ENCODE data around the gene CSPG5. TPM values are rescaled to one million over a fixed set of nuclear protein-coding genes. Genes with fewer than 3 reads are reported as not detected.

Gene CSPG5
- total and polyA plus RNA-seq, 11 donors: 0.12 to 0.86 (median 0.34) TPM; not detected in 1

- intact Hi-C loops (cut with DNase I): no loop called here
- DNase-seq: no peak
- H3K9me3 ChIP-seq: no peaks in the 10 kb centered on the region
- no peak overlapping the region for H3K4me3 ChIP-seq
- no peak for ATAC-seq
- no peaks in the 10 kb centered on the region for H3K27me3 ChIP-seq
- no peak overlapping the region for H3K27ac ChIP-seq
- TF ChIP-seq POLR2A (IDR thresholded peaks at IDR 0.05) (no peak), CTCF (IDR thresholded peaks at IDR 0.05) (no peak)
- WGBS, 4 donors: 93 to 99% (median 96%) methylated on average over 5 of the region's 5 CpGs
- peaks cover 0 to 72% (median 46%) of the 10 kb centered on the region in 9 donors for H3K36me3 ChIP-seq
- peaks cover 0 to 19% (median 5%) of the 10 kb centered on the region in 12 donors for H3K4me1 ChIP-seq
Measured at GRCh38 chr3:47606165-47606564, 27.5 kb upstream of the CSPG5 start.

- Histone ChIP-seq H3K4me3 (no peak overlapping the region), H3K9me3 (no peaks in the 10 kb centered on the region), H3K27me3 (no peaks in the 10 kb centered on the region), H3K36me3 (peaks cover 0 to 70% (median 46%) of the 10 kb centered on the region in 9 donors), H3K27ac (no peak overlapping the region), H3K4me1 (peaks cover 0 to 16% (median under 1%) of the 10 kb centered on the region in 12 donors)
- WGBS, 4 donors: 30 to 78% (median 51%) methylated on average over 2 of the region's 2 CpGs
- intact Hi-C loops (cut with DNase I): no loop called here
- TF ChIP-seq CTCF (IDR thresholded peaks at IDR 0.05): no peak
- no peak for TF ChIP-seq POLR2A (IDR thresholded peaks at IDR 0.05)
- DNase-seq (no peak), ATAC-seq (no peak)
Measured at GRCh38 chr3:47605652-47606051, 27.0 kb upstream of the CSPG5 start.

- no peak overlapping the region for H3K27ac ChIP-seq
- H3K27me3 ChIP-seq: no peaks in the 10 kb centered on the region
- peaks cover 0 to 71% (median 35%) of the 10 kb centered on the region in 9 donors for H3K36me3 ChIP-seq
- H3K9me3 ChIP-seq: no peaks in the 10 kb centered on the region
- 65 to 87% (median 72%) methylated on average over 2 of the region's 2 CpGs for WGBS, 4 donors
- H3K4me3 ChIP-seq: no peak overlapping the region
- ATAC-seq (no peak), DNase-seq (no peak)
- intact Hi-C loops (cut with DNase I): no loop called here
- no peak for TF ChIP-seq CTCF (IDR thresholded peaks at IDR 0.05)
- TF ChIP-seq POLR2A (IDR thresholded peaks at IDR 0.05): no peak
- H3K4me1 ChIP-seq: peaks cover 0 to 8% (median 0%) of the 10 kb centered on the region in 12 donors
Measured at GRCh38 chr3:47604145-47604544, 25.5 kb upstream of the CSPG5 start.

- no peak for DNase-seq
- intact Hi-C loops (cut with DNase I): no loop called here
- Histone ChIP-seq H3K27ac (no peak overlapping the region), H3K27me3 (no peaks in the 10 kb centered on the region), H3K4me1 (peaks cover 0 to 8% (median 0%) of the 10 kb centered on the region in 12 donors), H3K4me3 (no peak overlapping the region), H3K36me3 (peaks cover 0 to 63% (median 27%) of the 10 kb centered on the region in 9 donors), H3K9me3 (no peaks in the 10 kb centered on the region)
- no peak for ATAC-seq
- TF ChIP-seq POLR2A (IDR thresholded peaks at IDR 0.05) (no peak), CTCF (IDR thresholded peaks at IDR 0.05) (no peak)
Measured at GRCh38 chr3:47603332-47603731, 24.7 kb upstream of the CSPG5 start.

Measured in heart left ventricle (tissue), 16 donors.